ENCODE measurements around the gene C1QL4.
"Not testable (repeated sequence)": the region's sequence is repeated elsewhere in the genome, so short reads cannot be mapped to it uniquely, and the experiment has no call there.

GRCh38 chr12:49320411-49321103, 16.4 kb downstream of the C1QL4 start:
- not testable (repeated sequence) for TF ChIP-seq POLR2A (IDR thresholded peaks at IDR 0.05; ENCODE audit: low read length); GATA1 (IDR thresholded peaks at IDR 0.05; ENCODE audit: low read depth, low read length)

Data from erythroblast (primary cell).